Measurements from ENCODE around the gene TTC34. TPM values are rescaled to one million over a fixed set of nuclear protein-coding genes. Genes with fewer than 3 reads are reported as not detected.

Gene TTC34
- total and polyA plus RNA-seq, 5 donors: 0.27 to 1.5 (median 0.63) TPM

DNA sequence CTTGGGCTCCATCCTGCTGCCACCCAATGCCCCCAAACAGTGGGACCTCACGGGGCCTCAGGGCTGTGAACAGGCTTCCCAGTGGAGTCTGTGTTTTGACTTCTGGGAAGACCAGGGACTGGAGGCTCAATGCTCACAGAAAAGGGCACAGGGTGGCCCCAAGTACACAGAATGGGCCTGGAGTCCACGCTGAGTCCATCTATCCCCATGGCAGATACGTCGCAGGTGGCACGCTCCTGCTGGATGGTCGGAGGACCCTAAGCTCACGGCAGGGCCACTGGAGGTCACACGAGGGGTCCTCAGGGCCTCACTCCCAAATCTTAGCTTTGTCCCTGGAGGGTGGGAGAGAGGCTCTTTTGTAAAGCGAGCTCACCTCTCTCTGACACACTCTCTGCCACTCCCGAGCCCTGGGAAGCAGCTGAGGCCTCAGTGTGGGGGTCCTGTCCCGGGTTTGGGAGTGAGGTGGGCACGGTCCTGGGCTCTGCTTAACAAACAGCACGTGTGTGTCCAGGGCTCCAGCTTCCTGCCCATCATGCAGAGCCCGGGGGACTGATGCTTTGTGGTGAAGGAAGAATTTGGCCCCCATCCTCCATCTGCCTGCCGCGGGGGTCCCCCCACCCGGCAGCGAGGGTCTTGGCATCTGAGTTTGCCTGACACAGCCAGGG lies 27.2 kb upstream of the TTC34 start:
- ATAC-seq (no peak), DNase-seq (no peak)
- Histone ChIP-seq H3K4me3 (ENCODE audit: low read length) (no peak overlapping the region), H3K9me3 (ENCODE audit: control insufficient read depth, low read length) (no peaks in the 10 kb centered on the region), H3K4me1 (ENCODE audit: control insufficient read depth, insufficient read depth, low read length) (no peaks in the 10 kb centered on the region), H3K27me3 (ENCODE audit: control insufficient read depth, insufficient read depth) (no peaks in the 10 kb centered on the region), H3K27ac (ENCODE audit: low read length) (no peak overlapping the region)
- 76% methylated on average over 18 of the region's 18 CpGs for WGBS
- intact Hi-C loops (cut with DNase I): loop anchor here in 1 of 4 donors (10.0 kb wide), 1 partner anchor 586 kb away; no protein-coding TSS in a partner anchor

DNA sequence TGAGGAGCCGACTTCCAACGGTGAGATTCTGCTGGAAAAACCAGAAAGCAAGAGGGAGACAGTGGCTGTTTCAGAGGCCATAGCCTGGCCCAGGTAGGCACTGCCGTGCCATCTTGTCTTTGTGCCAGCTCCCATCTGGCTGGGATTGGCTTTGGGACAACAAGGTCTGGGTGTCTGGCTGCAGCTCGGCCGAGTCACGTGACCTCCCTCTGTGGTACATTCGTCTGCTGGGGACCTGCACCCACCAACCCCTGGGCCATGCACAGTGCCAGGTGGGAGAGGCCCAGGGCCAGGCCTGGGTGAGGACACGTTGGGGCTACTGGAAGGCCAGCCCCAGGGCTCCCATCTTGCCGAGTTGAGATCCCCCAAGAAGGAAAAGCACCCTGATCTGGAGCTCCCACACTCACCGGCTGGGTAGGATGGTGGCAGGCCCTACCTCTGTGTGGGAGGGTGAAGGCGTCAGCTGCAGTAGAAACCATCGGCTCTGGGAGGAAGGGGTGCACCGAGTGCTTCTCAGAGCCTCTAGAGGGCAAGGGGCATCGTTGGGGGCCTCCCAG lies 25.3 kb upstream of the TTC34 start:
- WGBS: 79% methylated on average over 14 of the region's 14 CpGs
- Histone ChIP-seq H3K4me1 (ENCODE audit: control insufficient read depth, insufficient read depth, low read length) (no peaks in the 10 kb centered on the region), H3K4me3 (ENCODE audit: low read length) (no peak overlapping the region), H3K27me3 (ENCODE audit: control insufficient read depth, insufficient read depth) (no peaks in the 10 kb centered on the region), H3K9me3 (ENCODE audit: control insufficient read depth, low read length) (no peaks in the 10 kb centered on the region), H3K27ac (ENCODE audit: low read length) (no peak overlapping the region)
- no peak for ATAC-seq
- intact Hi-C loops (cut with DNase I): loop anchor here in 1 of 4 donors (10.0 kb wide), 1 partner anchor 588 kb away; no protein-coding TSS in a partner anchor
- DNase-seq: peak in 1 of 3 donors; percentile 26

DNA sequence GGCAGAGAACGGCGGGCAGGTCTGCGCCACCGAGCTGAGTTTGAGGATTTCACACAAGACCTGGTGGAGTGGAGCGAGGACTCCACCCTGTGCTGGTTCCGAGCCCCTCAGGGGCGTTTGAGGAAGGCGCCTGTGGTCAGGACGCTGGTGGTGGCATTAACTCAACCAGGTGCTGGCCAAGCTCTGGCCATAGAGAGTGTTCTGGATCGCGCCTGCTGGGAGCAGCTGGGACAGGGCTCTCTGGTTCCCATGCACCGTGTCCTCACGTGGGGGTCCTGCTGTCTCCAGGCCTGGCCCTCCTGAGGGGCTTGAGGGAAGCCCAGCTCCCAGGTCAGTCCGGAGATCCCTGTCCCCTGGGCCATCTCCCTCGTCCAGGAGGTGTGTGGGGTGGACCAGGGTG lies 24.8 kb upstream of the TTC34 start:
- Histone ChIP-seq H3K27ac (ENCODE audit: low read length) (no peak overlapping the region), H3K4me1 (ENCODE audit: control insufficient read depth, insufficient read depth, low read length) (no peaks in the 10 kb centered on the region), H3K4me3 (ENCODE audit: low read length) (no peak overlapping the region), H3K9me3 (ENCODE audit: control insufficient read depth, low read length) (no peaks in the 10 kb centered on the region), H3K27me3 (ENCODE audit: control insufficient read depth, insufficient read depth) (no peaks in the 10 kb centered on the region)
- no peak for ATAC-seq
- intact Hi-C loops (cut with DNase I): loop anchor here in 1 of 4 donors (10.0 kb wide), 1 partner anchor 588 kb away; no protein-coding TSS in a partner anchor
- 84% methylated on average over 15 of the region's 15 CpGs for WGBS
- DNase-seq: peak in 2 of 3 donors; percentile 7 to 33

- Histone ChIP-seq H3K4me1 (ENCODE audit: control insufficient read depth, insufficient read depth, low read length) (no peaks in the 10 kb centered on the region), H3K9me3 (ENCODE audit: control insufficient read depth, low read length) (no peaks in the 10 kb centered on the region), H3K27ac (ENCODE audit: low read length) (no peak overlapping the region), H3K27me3 (ENCODE audit: control insufficient read depth, insufficient read depth) (no peaks in the 10 kb centered on the region), H3K4me3 (ENCODE audit: low read length) (no peak overlapping the region)
- DNase-seq (peak in 2 of 3 donors; percentile 2 to 34), ATAC-seq (no peak)
- 80% methylated on average over 18 of the region's 18 CpGs for WGBS
- intact Hi-C loops (cut with DNase I): loop anchor here in 1 of 4 donors (10.0 kb wide), 1 partner anchor 589 kb away; no protein-coding TSS in a partner anchor
Measured at GRCh38 chr1:2825487-2826189, 24.1 kb upstream of the TTC34 start.

GRCh38 chr1:2824999-2825398 lies 23.5 kb upstream of the TTC34 start:
- Histone ChIP-seq H3K4me3 (ENCODE audit: low read length) (no peak overlapping the region), H3K4me1 (ENCODE audit: control insufficient read depth, insufficient read depth, low read length) (no peaks in the 10 kb centered on the region), H3K27ac (ENCODE audit: low read length) (no peak overlapping the region), H3K9me3 (ENCODE audit: control insufficient read depth, low read length) (no peaks in the 10 kb centered on the region), H3K27me3 (ENCODE audit: control insufficient read depth, insufficient read depth) (no peaks in the 10 kb centered on the region)
- DNase-seq (peak in 1 of 3 donors; percentile 21), ATAC-seq (no peak)
- intact Hi-C loops (cut with DNase I): loop anchor here in 3 of 4 donors (5.0 to 10.0 kb wide), 2 partner anchors 590 to 597 kb away; no protein-coding TSS in a partner anchor

DNA sequence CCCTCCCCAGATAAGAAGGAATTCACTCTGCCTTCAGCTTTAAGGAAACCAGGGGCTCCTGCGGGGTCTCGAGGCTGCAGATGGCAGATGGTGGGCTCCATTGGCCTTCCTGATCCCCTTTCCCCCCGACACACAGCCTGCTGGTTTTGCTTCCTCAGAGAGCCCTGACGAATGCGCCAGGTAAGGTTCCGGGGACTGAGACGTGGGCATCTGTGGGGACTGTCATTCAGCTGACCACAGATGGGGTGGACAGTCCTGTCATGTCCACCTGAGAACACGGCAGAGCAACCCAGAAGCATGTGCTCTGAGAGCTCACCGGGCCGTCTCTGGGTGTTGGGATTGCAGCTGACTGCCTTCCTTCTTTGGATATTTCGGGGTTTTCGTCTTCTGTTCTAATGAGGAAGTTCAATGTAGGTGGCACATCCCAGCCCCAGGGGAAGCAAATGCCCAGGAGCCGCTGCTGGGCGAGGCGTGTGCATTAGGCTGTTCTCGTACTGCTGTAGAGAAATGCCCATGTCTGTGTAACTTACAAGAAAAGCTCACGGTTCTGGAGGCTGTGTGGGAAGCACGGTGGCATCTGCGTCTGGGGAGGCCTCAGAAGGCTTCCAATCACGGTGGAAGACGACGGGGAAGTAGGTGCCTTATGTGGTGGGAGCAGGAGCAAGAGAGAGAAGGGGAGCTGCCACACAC lies 22.6 kb upstream of the TTC34 start:
- Histone ChIP-seq H3K4me1 (ENCODE audit: control insufficient read depth, insufficient read depth, low read length) (no peaks in the 10 kb centered on the region), H3K27me3 (ENCODE audit: control insufficient read depth, insufficient read depth) (no peaks in the 10 kb centered on the region), H3K9me3 (ENCODE audit: control insufficient read depth, low read length) (no peaks in the 10 kb centered on the region), H3K4me3 (ENCODE audit: low read length) (no peak overlapping the region), H3K27ac (ENCODE audit: low read length) (no peak overlapping the region)
- intact Hi-C loops (cut with DNase I): loop anchor here in 3 of 4 donors (2.0 to 10.0 kb wide), 3 partner anchors 23 to 598 kb away; no protein-coding TSS in a partner anchor
- WGBS: 71% methylated on average over 22 of the region's 22 CpGs
- ATAC-seq (no peak), DNase-seq (peak in 2 of 3 donors; percentile 2 to 28)

GRCh38 chr1:2822621-2823145 lies 21.2 kb upstream of the TTC34 start:
- H3K9me3 ChIP-seq (ENCODE audit: control insufficient read depth, low read length): no peaks in the 10 kb centered on the region
- ATAC-seq (no peak), DNase-seq (peak in 2 of 3 donors; percentile 1 to 36)
- H3K4me1 ChIP-seq (ENCODE audit: control insufficient read depth, insufficient read depth, low read length): no peaks in the 10 kb centered on the region
- no peaks in the 10 kb centered on the region for H3K27me3 ChIP-seq (ENCODE audit: control insufficient read depth, insufficient read depth)
- no peak overlapping the region for H3K4me3 ChIP-seq (ENCODE audit: low read length)
- 87% methylated on average over 12 of the region's 12 CpGs for WGBS
- intact Hi-C loops (cut with DNase I): loop anchor here in 3 of 4 donors (2.0 to 10.0 kb wide), 3 partner anchors 24 to 600 kb away; no protein-coding TSS in a partner anchor
- H3K27ac ChIP-seq (ENCODE audit: low read length): no peak overlapping the region

GRCh38 chr1:2821966-2822620 lies 20.6 kb upstream of the TTC34 start:
- ATAC-seq (peak; percentile 77 to 78), DNase-seq (peak; percentile 58 to 85 (median 84))
- WGBS: 26% methylated on average over 29 of the region's 29 CpGs

GRCh38 chr1:2821373-2821955 lies 20.0 kb upstream of the TTC34 start:
- no peaks in the 10 kb centered on the region for H3K4me1 ChIP-seq (ENCODE audit: control insufficient read depth, insufficient read depth, low read length)
- H3K27me3 ChIP-seq (ENCODE audit: control insufficient read depth, insufficient read depth): no peaks in the 10 kb centered on the region
- no peak overlapping the region for H3K27ac ChIP-seq (ENCODE audit: low read length)
- ATAC-seq (peak in 1 of 2 donors; percentile 8), DNase-seq (peak in 2 of 3 donors; percentile 13 to 40)
- WGBS: 73% methylated on average over 17 of the region's 17 CpGs
- H3K4me3 ChIP-seq (ENCODE audit: low read length): no peak overlapping the region
- H3K9me3 ChIP-seq (ENCODE audit: control insufficient read depth, low read length): no peaks in the 10 kb centered on the region
- intact Hi-C loops (cut with DNase I): loop anchor here in 3 of 4 donors (5.0 to 10.0 kb wide), 2 partner anchors 593 to 601 kb away; no protein-coding TSS in a partner anchor

More at GRCh38 chr1:2821966-2822620, 20.6 kb upstream of the TTC34 start:
- H3K9me3 ChIP-seq (ENCODE audit: control insufficient read depth, low read length): no peaks in the 10 kb centered on the region
- no peak overlapping the region for H3K27ac ChIP-seq (ENCODE audit: low read length)
- no peak overlapping the region for H3K4me3 ChIP-seq (ENCODE audit: low read length)
- no peaks in the 10 kb centered on the region for H3K27me3 ChIP-seq (ENCODE audit: control insufficient read depth, insufficient read depth)
- intact Hi-C loops (cut with DNase I): loop anchor here in 3 of 4 donors (2.0 to 10.0 kb wide), 3 partner anchors 25 to 600 kb away; no protein-coding TSS in a partner anchor
- H3K4me1 ChIP-seq (ENCODE audit: control insufficient read depth, insufficient read depth, low read length): no peaks in the 10 kb centered on the region
